HepG2 (cell line): ENCODE data around the gene HES1. TPM values are rescaled to one million over a fixed set of nuclear protein-coding genes. Genes with fewer than 3 reads are reported as not detected.
A peak's percentile ranks its signal among the peaks of the same experiment; 100 is the strongest.

Experiments
- GMEB1 ChIP-seq: sonication (generic); formaldehyde crosslinking; IDR thresholded peaks from 2 replicates; pipeline ENCODE4 v1.5.1; 2020; ENCODE audit warnings: missing genetic modification reagents, mild to moderate bottlenecking, borderline replicate concordance
- HMG20A ChIP-seq: IDR thresholded peaks from 2 replicates; pipeline ENCODE4 v1.6.1; 2016; ENCODE audit warnings: borderline replicate concordance
- HOXA9 ChIP-seq: sonication (generic); formaldehyde crosslinking; IDR thresholded peaks from 2 replicates; pipeline ENCODE4 v1.8.1; 2022; ENCODE audit warnings: missing genetic modification reagents, mild to moderate bottlenecking, moderate library complexity, borderline replicate concordance
- MTA1 ChIP-seq: sonication (generic); formaldehyde crosslinking; IDR thresholded peaks from 2 replicates; pipeline ENCODE4 v1.4.0; 2020; ENCODE audit warnings: missing genetic modification reagents, mild to moderate bottlenecking, borderline replicate concordance
- MXD1 ChIP-seq: sonication (generic); formaldehyde crosslinking; IDR thresholded peaks from 2 replicates; pipeline ENCODE4 v1.4.0; 2020; ENCODE audit warnings: mild to moderate bottlenecking, missing genetic modification reagents
- SETDB1 ChIP-seq: sonication (generic); formaldehyde crosslinking; IDR thresholded peaks from 2 replicates; pipeline ENCODE4 v1.5.1; 2020; ENCODE audit warnings: missing genetic modification reagents, mild to moderate bottlenecking, borderline replicate concordance
- ZBTB8A ChIP-seq: sonication (generic); formaldehyde crosslinking; IDR thresholded peaks from 2 replicates; pipeline ENCODE4 v1.4.0; 2020; ENCODE audit warnings: mild to moderate bottlenecking, low read depth, missing genetic modification reagents, borderline replicate concordance
- ZMYM2 ChIP-seq: sonication (generic); formaldehyde crosslinking; IDR thresholded peaks from 2 replicates; pipeline ENCODE4 v1.8.0; 2022; ENCODE audit warnings: mild to moderate bottlenecking, missing genetic modification reagents
- ZNF407 ChIP-seq: sonication (generic); formaldehyde crosslinking; IDR thresholded peaks from one replicate; pipeline ENCODE4 v1.5.1; 2020; ENCODE audit warnings: mild to moderate bottlenecking, missing genetic modification reagents; ENCODE audit errors: not compliant biosample characterization
- polyA plus RNA-seq, 8 experiments: library from polyadenylated mRNA; depleted of rRNA in 3 of 8; stranded (reverse) in 7 of 8; unstranded in 1 of 8; fragments of >200 nt; fragmentation: Illumina TruSeq in 4 of 8; extraction: Trizol in 4 of 8; gene quantifications; 2 replicates each; pipeline versions ENCODE4 v1.2.1 to v1.2.3, GENCODE V29; 2011 to 2016; ENCODE audit warnings: low read depth in 4 of 8, missing spikeins in 1 of 8, mixed read lengths in 1 of 8; ENCODE audit not compliant: insufficient read depth in 1 of 8
- total RNA-seq, 5 experiments: library from RNA; depleted of rRNA; stranded (reverse); fragments of >200 nt; fragmentation: Illumina TruSeq; extraction: Trizol; gene quantifications; 2 replicates each; pipeline ENCODE4 v1.2.3, GENCODE V29; 2016; ENCODE audit warnings: low read depth in 1 of 5
- TF ChIP-seq, protein P1 (sequence below): sonication (generic); formaldehyde crosslinking; IDR thresholded peaks from 2 replicates; pipeline ENCODE4 v1.4.0; 2020; ENCODE audit warnings: missing genetic modification reagents, borderline replicate concordance
- TF ChIP-seq, protein P2 (sequence below): sonication (generic); formaldehyde crosslinking; IDR thresholded peaks from 2 replicates; pipeline ENCODE4 v1.5.0; 2020; ENCODE audit warnings: missing genetic modification reagents

HES1 gene
- total and polyA plus RNA-seq, 2 of the 13 experiments (the other 11 are each of a cell fraction or from before 2014, with no cell fraction given) = 15.4 to 19.8 TPM

- no peak for TF ChIP-seq ZNF407 (CRISPR knock-in tag)
- TF ChIP-seq, protein P1, sequence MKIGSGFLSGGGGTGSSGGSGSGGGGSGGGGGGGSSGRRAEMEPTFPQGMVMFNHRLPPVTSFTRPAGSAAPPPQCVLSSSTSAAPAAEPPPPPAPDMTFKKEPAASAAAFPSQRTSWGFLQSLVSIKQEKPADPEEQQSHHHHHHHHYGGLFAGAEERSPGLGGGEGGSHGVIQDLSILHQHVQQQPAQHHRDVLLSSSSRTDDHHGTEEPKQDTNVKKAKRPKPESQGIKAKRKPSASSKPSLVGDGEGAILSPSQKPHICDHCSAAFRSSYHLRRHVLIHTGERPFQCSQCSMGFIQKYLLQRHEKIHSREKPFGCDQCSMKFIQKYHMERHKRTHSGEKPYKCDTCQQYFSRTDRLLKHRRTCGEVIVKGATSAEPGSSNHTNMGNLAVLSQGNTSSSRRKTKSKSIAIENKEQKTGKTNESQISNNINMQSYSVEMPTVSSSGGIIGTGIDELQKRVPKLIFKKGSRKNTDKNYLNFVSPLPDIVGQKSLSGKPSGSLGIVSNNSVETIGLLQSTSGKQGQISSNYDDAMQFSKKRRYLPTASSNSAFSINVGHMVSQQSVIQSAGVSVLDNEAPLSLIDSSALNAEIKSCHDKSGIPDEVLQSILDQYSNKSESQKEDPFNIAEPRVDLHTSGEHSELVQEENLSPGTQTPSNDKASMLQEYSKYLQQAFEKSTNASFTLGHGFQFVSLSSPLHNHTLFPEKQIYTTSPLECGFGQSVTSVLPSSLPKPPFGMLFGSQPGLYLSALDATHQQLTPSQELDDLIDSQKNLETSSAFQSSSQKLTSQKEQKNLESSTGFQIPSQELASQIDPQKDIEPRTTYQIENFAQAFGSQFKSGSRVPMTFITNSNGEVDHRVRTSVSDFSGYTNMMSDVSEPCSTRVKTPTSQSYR (CRISPR knock-in tag) = 0 out of 2 replicates have a peak, but pooled peaks have one; percentile 40
- no peak for TF ChIP-seq SETDB1 (CRISPR knock-in tag)
- TF ChIP-seq HOXA9 (CRISPR knock-in tag) = no peak
- no peak for TF ChIP-seq MXD1 (CRISPR knock-in tag)
- TF ChIP-seq, protein P2, sequence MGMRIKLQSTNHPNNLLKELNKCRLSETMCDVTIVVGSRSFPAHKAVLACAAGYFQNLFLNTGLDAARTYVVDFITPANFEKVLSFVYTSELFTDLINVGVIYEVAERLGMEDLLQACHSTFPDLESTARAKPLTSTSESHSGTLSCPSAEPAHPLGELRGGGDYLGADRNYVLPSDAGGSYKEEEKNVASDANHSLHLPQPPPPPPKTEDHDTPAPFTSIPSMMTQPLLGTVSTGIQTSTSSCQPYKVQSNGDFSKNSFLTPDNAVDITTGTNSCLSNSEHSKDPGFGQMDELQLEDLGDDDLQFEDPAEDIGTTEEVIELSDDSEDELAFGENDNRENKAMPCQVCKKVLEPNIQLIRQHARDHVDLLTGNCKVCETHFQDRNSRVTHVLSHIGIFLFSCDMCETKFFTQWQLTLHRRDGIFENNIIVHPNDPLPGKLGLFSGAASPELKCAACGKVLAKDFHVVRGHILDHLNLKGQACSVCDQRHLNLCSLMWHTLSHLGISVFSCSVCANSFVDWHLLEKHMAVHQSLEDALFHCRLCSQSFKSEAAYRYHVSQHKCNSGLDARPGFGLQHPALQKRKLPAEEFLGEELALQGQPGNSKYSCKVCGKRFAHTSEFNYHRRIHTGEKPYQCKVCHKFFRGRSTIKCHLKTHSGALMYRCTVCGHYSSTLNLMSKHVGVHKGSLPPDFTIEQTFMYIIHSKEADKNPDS (CRISPR knock-in tag) = no peak
- peak; percentile 74; the same call in 1 of the 2 replicates for TF ChIP-seq HMG20A (CRISPR knock-in tag)
- TF ChIP-seq ZMYM2 (CRISPR knock-in tag) = no peak
- TF ChIP-seq ZBTB8A (CRISPR knock-in tag) = no peak
- TF ChIP-seq GMEB1 = no peak; the same call in 1 of the 2 replicates
- TF ChIP-seq MTA1 = peak; percentile 61
Observed at GRCh38 chr3:194101592-194102432, 34.1 kb upstream of the HES1 start (continued).
